DND-41 (cell line): ENCODE measurements around the gene HAAO.

ENCODE experiments used
- ATAC-seq: fragments of 200-7000 bp; cut with Tn5 transposase; 3 replicates; pipeline ENCODE4 v1.9.1; 2021; ENCODE audit warnings: low read depth; ENCODE audit not compliant: insufficient read depth
- DNase-seq: peaks from one replicate; pipeline ENCODE4 v3.0.0-alpha.2; 2020
- H2AFZ ChIP-seq: 2 replicates; pipeline ENCODE4 v1.6.0; 2012; ENCODE audit warnings: low read depth, low read length
- H3K27ac ChIP-seq: 2 replicates; pipeline ENCODE4 v1.5.1; 2012; ENCODE audit warnings: low read length, inconsistent platforms
- H3K27me3 ChIP-seq: fragments of 200-600 bp; sonication (generic); 2 replicates; pipeline ENCODE4 v1.6.0; 2012; ENCODE audit warnings: low read length, mild to moderate bottlenecking, inconsistent platforms; ENCODE audit not compliant: insufficient read depth, poor library complexity
- H3K36me3 ChIP-seq: 2 replicates; pipeline ENCODE4 v1.5.1; 2012; ENCODE audit warnings: low read length, inconsistent platforms; ENCODE audit not compliant: insufficient read depth
- H3K4me1 ChIP-seq: 2 replicates; pipeline ENCODE4 v1.5.1; 2012; ENCODE audit warnings: mild to moderate bottlenecking, low read length; ENCODE audit not compliant: insufficient read depth
- H3K4me2 ChIP-seq: 2 replicates; pipeline ENCODE4 v1.6.0; 2012; ENCODE audit warnings: mild to moderate bottlenecking, moderate library complexity, low read length, inconsistent platforms; ENCODE audit not compliant: insufficient read depth
- H3K4me3 ChIP-seq, 2 experiments: fragments of 200-600 bp in 1 of 2; shearing (Covaris generic) in 1 of 2; 2 replicates each; pipeline ENCODE4 v1.5.1; 2012 to 2016; ENCODE audit warnings: inconsistent platforms in 2 of 2, low read length in 2 of 2, mild to moderate bottlenecking in 2 of 2, low read depth in 1 of 2, moderate library complexity in 1 of 2
- H3K79me2 ChIP-seq: 2 replicates; pipeline ENCODE4 v1.6.0; 2012; ENCODE audit warnings: low read length, inconsistent platforms; ENCODE audit not compliant: insufficient read depth
- H3K9ac ChIP-seq: 2 replicates; pipeline ENCODE4 v1.6.0; 2012; ENCODE audit warnings: low read depth, mild to moderate bottlenecking, inconsistent platforms, low read length, moderate library complexity
- H3K9me3 ChIP-seq: 2 replicates; pipeline ENCODE4 v1.5.1; 2012; ENCODE audit warnings: low read length, moderate library complexity, mild to moderate bottlenecking, inconsistent platforms; ENCODE audit not compliant: insufficient read depth, severe bottlenecking
- H4K20me1 ChIP-seq: 2 replicates; pipeline ENCODE4 v1.6.0; 2012; ENCODE audit warnings: low read length; ENCODE audit not compliant: insufficient read depth
- EZH2 ChIP-seq: IDR thresholded peaks from 3 replicates; pipeline ENCODE4 v1.6.1; 2012; ENCODE audit warnings: borderline replicate concordance, low read depth, mild to moderate bottlenecking, moderate library complexity, low read length, inconsistent platforms; ENCODE audit not compliant: severe bottlenecking
- TF ChIP-seq, protein P1 (sequence below): IDR thresholded peaks from 2 replicates; pipeline ENCODE4 v1.5.1; 2012; ENCODE audit warnings: borderline replicate concordance, low read length, moderate library complexity, mild to moderate bottlenecking; ENCODE audit not compliant: poor library complexity, severe bottlenecking; ENCODE audit errors: extremely low read depth

Gene HAAO

GRCh38 chr2:42768706-42769256, 23.6 kb downstream of the HAAO start:
- no peak for TF ChIP-seq EZH2
- TF ChIP-seq, protein P1, sequence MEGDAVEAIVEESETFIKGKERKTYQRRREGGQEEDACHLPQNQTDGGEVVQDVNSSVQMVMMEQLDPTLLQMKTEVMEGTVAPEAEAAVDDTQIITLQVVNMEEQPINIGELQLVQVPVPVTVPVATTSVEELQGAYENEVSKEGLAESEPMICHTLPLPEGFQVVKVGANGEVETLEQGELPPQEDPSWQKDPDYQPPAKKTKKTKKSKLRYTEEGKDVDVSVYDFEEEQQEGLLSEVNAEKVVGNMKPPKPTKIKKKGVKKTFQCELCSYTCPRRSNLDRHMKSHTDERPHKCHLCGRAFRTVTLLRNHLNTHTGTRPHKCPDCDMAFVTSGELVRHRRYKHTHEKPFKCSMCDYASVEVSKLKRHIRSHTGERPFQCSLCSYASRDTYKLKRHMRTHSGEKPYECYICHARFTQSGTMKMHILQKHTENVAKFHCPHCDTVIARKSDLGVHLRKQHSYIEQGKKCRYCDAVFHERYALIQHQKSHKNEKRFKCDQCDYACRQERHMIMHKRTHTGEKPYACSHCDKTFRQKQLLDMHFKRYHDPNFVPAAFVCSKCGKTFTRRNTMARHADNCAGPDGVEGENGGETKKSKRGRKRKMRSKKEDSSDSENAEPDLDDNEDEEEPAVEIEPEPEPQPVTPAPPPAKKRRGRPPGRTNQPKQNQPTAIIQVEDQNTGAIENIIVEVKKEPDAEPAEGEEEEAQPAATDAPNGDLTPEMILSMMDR = no peak
- Histone ChIP-seq H3K4me2 (no peak overlapping the region), H3K4me3 (no peak overlapping the region), H2AFZ (no peak overlapping the region), H3K9ac (no peak overlapping the region), H3K36me3 (no peaks in the 10 kb centered on the region), H3K79me2 (no peaks in the 10 kb centered on the region), H3K9me3 (no peaks in the 10 kb centered on the region), H4K20me1 (no peaks in the 10 kb centered on the region), H3K4me1 (no peaks in the 10 kb centered on the region), H3K27ac (no peak overlapping the region), H3K27me3 (no peaks in the 10 kb centered on the region)
- DNase-seq (no peak), ATAC-seq (no peak)

- Histone ChIP-seq H3K36me3 (no peaks in the 10 kb centered on the region), H3K79me2 (no peaks in the 10 kb centered on the region), H4K20me1 (no peaks in the 10 kb centered on the region), H3K27ac (no peak overlapping the region), H3K4me2 (no peak overlapping the region), H3K4me1 (no peaks in the 10 kb centered on the region), H2AFZ (no peak overlapping the region), H3K4me3 (no peak overlapping the region), H3K9me3 (no peaks in the 10 kb centered on the region), H3K9ac (no peak overlapping the region), H3K27me3 (no peaks in the 10 kb centered on the region)
- no peak for DNase-seq
- TF ChIP-seq, protein P1 = no peak
- no peak for TF ChIP-seq EZH2
- ATAC-seq = no peak
Observed at GRCh38 chr2:42767899-42768705, 24.3 kb downstream of the HAAO start.

DNA sequence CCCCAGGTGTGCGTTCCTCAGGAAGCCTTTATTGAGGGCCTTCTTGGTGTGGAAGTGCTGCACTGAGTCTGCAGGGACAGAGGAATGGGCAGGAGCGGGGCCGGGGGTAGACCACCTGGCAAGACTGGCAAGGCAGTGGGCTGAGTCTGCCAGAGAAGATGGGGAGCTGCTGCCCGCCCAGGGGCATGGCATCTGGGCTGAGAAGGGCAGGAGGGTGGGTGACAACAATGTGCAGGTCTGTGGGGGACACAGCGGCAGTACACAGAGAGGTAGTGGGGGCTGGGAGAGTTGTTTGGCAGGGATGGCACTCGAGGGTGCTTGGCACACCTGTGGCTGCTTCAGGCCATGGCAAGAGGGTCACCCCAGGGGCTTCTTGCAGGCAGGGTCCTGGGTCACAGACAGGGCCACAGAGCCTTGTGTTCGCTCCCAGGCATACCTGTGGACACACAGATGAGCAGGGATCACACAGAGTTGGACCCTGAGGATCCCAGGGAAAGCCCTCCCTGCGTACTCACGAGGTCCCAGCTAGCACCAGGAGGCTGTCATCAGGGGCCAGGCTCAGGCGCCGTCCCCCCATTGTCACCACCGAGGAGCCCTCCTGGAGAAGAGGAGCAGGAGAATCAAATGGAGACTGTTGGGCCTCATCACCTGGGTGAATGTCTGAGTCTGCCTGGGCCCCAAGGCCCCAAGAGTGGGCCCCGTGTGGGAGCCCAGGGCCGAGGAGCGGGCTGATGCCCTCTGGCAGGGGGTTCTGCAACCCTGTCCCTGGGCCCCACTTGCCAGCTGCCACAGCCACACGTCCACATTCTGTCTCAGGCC, 25.1 kb downstream of the HAAO start:
- TF ChIP-seq EZH2 = no peak
- TF ChIP-seq, protein P1 = no peak
- no peak overlapping the region for H3K27ac ChIP-seq
- no peak overlapping the region for H2AFZ ChIP-seq
- DNase-seq (no peak), ATAC-seq (no peak)
- H3K27me3 ChIP-seq = no peaks in the 10 kb centered on the region
- no peaks in the 10 kb centered on the region for H3K9me3 ChIP-seq
- no peaks in the 10 kb centered on the region for H4K20me1 ChIP-seq
- H3K4me1 ChIP-seq = no peaks in the 10 kb centered on the region
- H3K4me3 ChIP-seq = no peak overlapping the region
- no peaks in the 10 kb centered on the region for H3K79me2 ChIP-seq
- no peak overlapping the region for H3K9ac ChIP-seq
- H3K36me3 ChIP-seq = no peaks in the 10 kb centered on the region
- H3K4me2 ChIP-seq = no peak overlapping the region
